Liver (tissue), 9 donors: ENCODE results near the gene TBL1Y. TPM values are rescaled to one million over a fixed set of nuclear protein-coding genes. Genes with fewer than 3 reads are reported as not detected.

ENCODE experiments used
- DNase-seq: peaks from one replicate; pipeline ENCODE4 v3.0.0-alpha.2; 2017; ENCODE audit warnings: low spot score
- H3K27ac ChIP-seq, 2 donors: one replicate each; pipeline ENCODE4 v1.7.0; 2013; ENCODE audit warnings: inconsistent platforms in 2 of 2, low read length in 2 of 2, control low read depth in 1 of 2, low read depth in 1 of 2, mild to moderate bottlenecking in 1 of 2
- H3K27me3 ChIP-seq, 4 donors: one replicate each; pipeline versions ENCODE4 v1.6.1 to v1.7.0; 2013; ENCODE audit warnings: low read length in 3 of 4, inconsistent platforms in 1 of 4, mild to moderate bottlenecking in 1 of 4, moderate library complexity in 1 of 4; ENCODE audit not compliant: control insufficient read depth in 4 of 4, insufficient read depth in 4 of 4
- H3K36me3 ChIP-seq, 4 donors: one replicate each; pipeline versions ENCODE4 v1.6.1 to v1.7.0; 2013; ENCODE audit warnings: low read length in 3 of 4, mild to moderate bottlenecking in 3 of 4, low read depth in 1 of 4, moderate library complexity in 1 of 4; ENCODE audit not compliant: control insufficient read depth in 4 of 4, insufficient read depth in 3 of 4
- H3K4me1 ChIP-seq, 4 donors: one replicate each; pipeline versions ENCODE4 v1.6.1 to v1.7.0; 2013; ENCODE audit warnings: low read length in 3 of 4, mild to moderate bottlenecking in 3 of 4, moderate library complexity in 1 of 4; ENCODE audit not compliant: control insufficient read depth in 4 of 4, insufficient read depth in 4 of 4
- H3K4me3 ChIP-seq, 3 donors: one replicate each; pipeline versions ENCODE4 v1.6.1 to v1.7.0; 2013; ENCODE audit warnings: low read length in 3 of 3, control low read depth in 1 of 3, low read depth in 1 of 3, mild to moderate bottlenecking in 1 of 3
- H3K9ac ChIP-seq, 2 donors: one replicate each; pipeline ENCODE4 v1.7.0; 2013; ENCODE audit warnings: low read length in 2 of 2, mild to moderate bottlenecking in 2 of 2, moderate library complexity in 2 of 2, control low read depth in 1 of 2, low read depth in 1 of 2
- H3K9me3 ChIP-seq, 4 donors: one replicate each; pipeline versions ENCODE4 v1.6.1 to v1.7.0; 2013; ENCODE audit warnings: low read length in 3 of 4; ENCODE audit not compliant: control insufficient read depth in 4 of 4
- ATF3 ChIP-seq: IDR thresholded peaks from 2 replicates; pipeline ENCODE4 v1.6.1; 2016; ENCODE audit warnings: antibody characterized with exemption
- CTCF ChIP-seq: fragments of 150-350 bp; IDR thresholded peaks from 2 replicates; pipeline ENCODE4 v1.5.1; 2017; ENCODE audit warnings: improper control_type of control experiment, low read depth, low read length; ENCODE audit not compliant: missing input control
- EGR1 ChIP-seq, 2 donors: IDR thresholded peaks; 2 replicates each; pipeline ENCODE4 v1.6.1; 2016 to 2018; ENCODE audit warnings: antibody characterized with exemption in 2 of 2, low read depth in 2 of 2
- FOXA1 ChIP-seq: IDR thresholded peaks from 2 replicates; pipeline ENCODE4 v1.6.1; 2016; ENCODE audit warnings: antibody characterized with exemption
- FOXA2 ChIP-seq: IDR thresholded peaks from 2 replicates; pipeline ENCODE4 v1.6.1; 2016; ENCODE audit warnings: antibody characterized with exemption
- HNF4G ChIP-seq: IDR thresholded peaks from 2 replicates; pipeline ENCODE4 v1.6.1; 2016; ENCODE audit warnings: antibody characterized with exemption
- JUND ChIP-seq, 2 donors: IDR thresholded peaks; 2 replicates each; pipeline ENCODE4 v1.6.1; 2016; ENCODE audit warnings: antibody characterized with exemption in 2 of 2
- MAX ChIP-seq: IDR thresholded peaks from 2 replicates; pipeline ENCODE4 v1.6.1; 2016; ENCODE audit warnings: antibody characterized with exemption
- NR2F2 ChIP-seq: IDR thresholded peaks from 2 replicates; pipeline ENCODE4 v1.6.1; 2016; ENCODE audit warnings: antibody characterized with exemption
- REST ChIP-seq: IDR thresholded peaks from 2 replicates; pipeline ENCODE4 v1.6.1; 2016; ENCODE audit warnings: antibody characterized with exemption, mild to moderate bottlenecking
- RXRA ChIP-seq, 2 donors: IDR thresholded peaks; 2 replicates each; pipeline ENCODE4 v1.6.1; 2017 to 2018; ENCODE audit warnings: antibody characterized with exemption in 2 of 2, mild to moderate bottlenecking in 1 of 2
- SP1 ChIP-seq: IDR thresholded peaks from 2 replicates; pipeline ENCODE4 v1.6.1; 2018; ENCODE audit warnings: antibody characterized with exemption, mild to moderate bottlenecking
- YY1 ChIP-seq: IDR thresholded peaks from 2 replicates; pipeline ENCODE4 v1.6.1; 2016; ENCODE audit warnings: antibody characterized with exemption, mild to moderate bottlenecking
- ZBTB33 ChIP-seq: IDR thresholded peaks from 2 replicates; pipeline ENCODE4 v1.6.1; 2016; ENCODE audit warnings: antibody characterized with exemption
- WGBS: extraction: QIAGEN DNeasy Blood & Tissue Kit; methylation state at CpG from one replicate; pipeline ENCODE4 v1.1.7; 2013; 5-methylcytosine and 5-hydroxymethylcytosine counted together
- polyA plus RNA-seq, 2 donors: library from polyadenylated mRNA; stranded (reverse) in 1 of 2; unstranded in 1 of 2; fragments of 200-250 nt in 1 of 2; fragments of >200 nt in 1 of 2; fragmentation: Nextera tagmentation in 1 of 2; extraction: Ambion mirVana in 1 of 2; gene quantifications; one replicate each; pipeline versions ENCODE4 v1.2.1 to v1.2.3, GENCODE V29; 2013 to 2015
- total RNA-seq, 2 donors: library from RNA; depleted of rRNA; stranded (reverse); fragments of >200 nt; gene quantifications; one replicate each; pipeline ENCODE4 v1.2.3, GENCODE V29; 2014
- donor health status: healthy.
- donor health status: healthy.
- donor health status: healthy.
- donor health status: healthy.
- donor health status: healthy.

TBL1Y gene
- total and polyA plus RNA-seq, 4 donors: 0.72 to 1.6 TPM; not detected in 2

DNA sequence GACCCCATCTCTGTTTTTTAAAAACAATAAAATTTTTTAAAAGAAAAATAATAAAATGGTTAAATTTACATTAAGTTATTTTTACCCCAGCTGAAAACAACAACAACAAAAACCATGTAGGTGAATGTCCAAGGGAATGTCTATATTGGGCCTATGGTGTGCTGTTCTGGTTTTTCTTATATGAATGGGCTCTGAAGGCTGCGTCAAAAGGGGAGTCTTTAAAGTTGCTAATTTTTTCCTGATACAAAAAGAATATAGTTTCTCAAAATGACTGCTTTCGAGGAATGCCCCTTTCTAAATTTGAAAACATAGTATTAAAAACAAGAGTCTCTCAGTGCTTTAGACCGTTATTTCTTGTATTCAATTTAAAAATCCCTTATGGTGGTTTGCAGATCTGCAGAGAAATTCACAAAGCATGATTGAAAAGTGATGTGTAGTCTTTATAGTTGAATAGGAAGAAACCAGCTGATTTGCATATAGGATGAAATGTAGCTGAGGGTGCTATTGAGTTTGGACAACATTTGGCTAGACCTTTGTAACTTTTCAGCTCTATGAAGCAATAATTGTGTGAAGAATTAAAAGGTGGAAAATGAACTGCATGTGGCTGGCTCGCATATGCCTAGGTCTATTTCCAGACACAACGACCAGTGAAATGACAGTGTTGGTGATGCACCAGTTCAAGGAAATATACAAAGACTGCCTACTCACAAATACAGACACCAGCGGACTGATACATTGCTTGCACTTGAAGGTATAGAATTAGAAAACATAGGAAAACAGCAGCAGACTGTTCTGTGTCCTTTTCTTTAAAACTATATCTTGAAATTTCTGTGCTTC, 107.0 kb downstream of the TBL1Y start:
- H3K4me1 ChIP-seq: peaks cover 0 to 2% (median 0%) of the 10 kb centered on the region in 4 donors
- TF ChIP-seq HNF4G (no peak), FOXA1 (no peak), SP1 (no peak), REST (no peak), EGR1 (IDR thresholded peaks at IDR 0.05; ENCODE audit: low read depth in 2 of 2) (no peak), FOXA2 (no peak), JUND (IDR thresholded peaks at IDR 0.05) (no peak), YY1 (no peak), ZBTB33 (no peak), MAX (no peak), RXRA (IDR thresholded peaks at IDR 0.05) (no peak)
- H3K27ac ChIP-seq: no peak overlapping the region
- 79% methylated on average over 6 of the region's 6 CpGs for WGBS
- no peaks in the 10 kb centered on the region for H3K27me3 ChIP-seq
- no peak for DNase-seq
- no peak overlapping the region for H3K9ac ChIP-seq
- no peak overlapping the region for H3K4me3 ChIP-seq
- no peaks in the 10 kb centered on the region for H3K9me3 ChIP-seq
- H3K36me3 ChIP-seq: no peaks in the 10 kb centered on the region

DNA sequence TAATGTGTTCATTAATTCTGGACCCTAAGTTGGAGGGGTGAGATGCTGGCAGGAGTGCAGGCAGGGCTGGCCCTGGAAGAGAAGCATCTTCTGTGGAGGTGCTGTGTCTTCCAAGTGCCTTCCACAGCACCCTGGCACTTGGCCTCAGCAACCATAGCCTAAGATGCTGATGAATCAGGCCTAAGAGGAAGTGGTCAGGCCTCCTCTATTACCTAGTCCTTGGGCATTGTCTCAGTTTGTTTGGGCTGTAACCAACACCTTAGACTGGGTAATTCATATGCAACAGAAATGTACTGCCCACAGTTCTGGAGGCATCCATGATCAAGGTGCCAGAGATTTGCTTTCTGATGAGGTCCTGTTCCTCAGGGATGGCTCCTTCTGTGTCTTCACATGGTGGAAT, 128.5 kb downstream of the TBL1Y start:
- Histone ChIP-seq H3K27me3 (no peaks in the 10 kb centered on the region), H3K4me3 (no peak overlapping the region), H3K9ac (no peak overlapping the region), H3K27ac (no peak overlapping the region), H3K36me3 (no peaks in the 10 kb centered on the region), H3K9me3 (no peaks in the 10 kb centered on the region), H3K4me1 (peaks cover 0 to 6% (median 0%) of the 10 kb centered on the region in 4 donors)
- no peak for TF ChIP-seq ATF3
- DNase-seq: no peak

GRCh38 chrY:7040662-7041061, 130.2 kb downstream of the TBL1Y start:
- no peaks in the 10 kb centered on the region for H3K9me3 ChIP-seq
- DNase-seq: no peak
- TF ChIP-seq RXRA (IDR thresholded peaks at IDR 0.05): no peak
- no peak for TF ChIP-seq CTCF
- TF ChIP-seq NR2F2: no peak
- H3K4me1 ChIP-seq: peaks cover 0 to 6% (median 0%) of the 10 kb centered on the region in 4 donors
- no peak overlapping the region for H3K4me3 ChIP-seq
- H3K9ac ChIP-seq: no peak overlapping the region
- 38% methylated on average over 5 of the region's 5 CpGs for WGBS
- no peaks in the 10 kb centered on the region for H3K27me3 ChIP-seq
- no peak overlapping the region for H3K27ac ChIP-seq
- no peaks in the 10 kb centered on the region for H3K36me3 ChIP-seq
